Measurements from ENCODE around the gene AP5M1.
"Not testable (repeated sequence)": the region's sequence is repeated elsewhere in the genome, so short reads cannot be mapped to it uniquely, and the experiment has no call there.

AP5M1 gene

DNA sequence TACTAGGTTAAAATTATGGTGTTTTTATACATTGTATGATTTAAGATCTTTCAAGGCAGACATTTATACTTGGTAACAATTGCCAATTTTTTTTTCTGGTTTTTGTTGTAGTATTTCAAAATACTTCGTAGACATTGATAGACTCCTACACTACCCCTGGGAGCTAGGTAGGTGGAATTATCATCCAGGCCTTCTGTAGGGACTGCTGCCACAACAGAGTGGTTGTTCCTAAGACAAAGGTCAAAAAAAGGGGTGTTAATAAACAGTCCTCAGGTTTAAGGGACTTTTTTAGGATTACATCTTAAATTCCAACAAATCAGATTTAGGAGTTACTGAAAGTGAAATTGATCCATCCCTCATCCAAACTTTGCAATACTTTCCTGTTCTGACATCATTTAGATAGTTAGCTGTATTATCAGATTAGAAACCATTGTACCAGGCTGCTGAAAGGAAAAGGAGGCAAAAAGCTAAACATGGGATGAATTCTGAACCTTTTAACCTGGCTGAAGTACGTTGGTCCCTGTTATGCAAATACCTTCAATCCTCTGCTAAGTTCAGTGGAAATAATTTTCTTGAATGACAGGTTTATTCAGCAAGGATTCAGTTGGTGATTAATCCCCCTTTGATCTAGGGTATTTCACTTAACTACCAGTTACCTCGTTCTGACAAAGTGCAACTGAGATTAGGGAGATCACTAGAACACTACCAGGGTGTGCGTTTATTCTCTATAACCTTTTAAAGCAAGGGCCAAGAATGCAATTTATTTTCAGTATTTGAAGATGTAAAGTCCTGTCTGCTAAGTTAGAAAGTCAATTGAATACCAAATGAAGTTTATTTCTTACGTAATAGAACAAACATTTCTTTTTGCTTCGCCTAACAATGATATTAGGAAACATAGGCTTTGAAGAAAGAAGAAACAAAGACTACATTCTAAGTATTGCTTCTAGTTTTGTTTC, 23.2 kb downstream of the AP5M1 start:
- DNase-seq (ENCODE audit: low read depth) = no peak

DNA sequence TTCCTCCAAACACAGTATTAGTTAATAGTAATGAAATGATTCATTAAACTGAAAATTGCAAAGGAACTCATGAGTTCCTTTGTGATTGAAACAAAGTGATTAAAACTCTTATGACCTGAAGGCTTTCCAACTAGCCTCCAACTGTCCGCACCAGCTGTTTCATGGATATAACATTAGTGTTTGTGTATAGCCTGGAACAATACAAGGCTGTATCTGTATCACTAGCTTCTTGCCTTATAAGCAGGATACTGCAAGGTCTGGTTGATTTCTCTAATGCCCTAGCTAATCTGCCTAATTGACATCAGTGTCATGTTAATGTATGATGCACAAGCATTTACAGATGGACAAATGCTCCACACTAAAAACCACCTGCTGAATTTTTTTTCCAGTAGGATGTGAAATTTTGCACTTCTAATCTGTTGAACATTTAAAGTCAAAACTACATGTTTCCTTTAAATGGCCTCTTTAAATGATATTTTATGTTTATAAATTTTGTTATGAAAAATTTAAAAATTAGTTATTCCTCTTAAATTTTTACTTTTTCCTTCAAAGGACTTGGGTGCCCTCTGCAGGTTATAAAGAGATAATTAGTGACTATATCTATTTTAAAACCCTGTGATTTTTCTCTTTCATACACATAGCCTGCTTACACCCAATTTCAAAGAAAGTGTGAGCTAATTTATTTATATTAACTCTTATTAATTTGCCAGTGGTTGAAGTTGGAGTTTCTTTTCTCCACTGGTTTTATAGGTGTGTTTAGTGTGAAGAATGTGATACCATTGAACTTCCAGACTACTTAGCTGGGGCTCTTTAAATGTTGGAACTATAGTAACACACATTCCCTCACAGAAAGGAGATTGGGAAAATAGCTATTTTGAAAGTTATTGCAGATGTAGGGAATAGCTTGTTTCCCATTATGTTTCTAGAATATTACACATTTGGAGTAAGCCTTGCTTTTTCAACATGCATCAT, 25.4 kb downstream of the AP5M1 start:
- DNase-seq (ENCODE audit: low read depth) = no peak

DNA sequence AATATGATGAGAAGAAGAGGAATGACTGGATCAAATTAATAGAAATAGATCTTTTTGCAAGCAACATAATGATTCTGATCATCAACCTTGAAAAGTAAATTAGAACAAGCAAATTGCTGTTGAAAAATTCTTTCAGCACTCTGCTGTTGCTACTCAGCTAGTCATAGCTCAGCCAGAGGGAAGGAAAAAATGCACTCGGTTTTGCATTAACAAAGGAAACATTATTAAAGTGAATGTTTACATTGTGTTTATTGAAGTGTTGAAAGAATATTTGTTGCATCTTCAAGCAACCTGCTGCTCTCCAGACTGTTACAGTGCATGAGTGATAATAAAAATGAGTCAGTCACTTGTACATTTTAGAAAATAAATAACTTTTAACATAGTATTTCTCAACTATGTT, 26.5 kb downstream of the AP5M1 start:
- DNase-seq (ENCODE audit: low read depth) = no peak

DNA sequence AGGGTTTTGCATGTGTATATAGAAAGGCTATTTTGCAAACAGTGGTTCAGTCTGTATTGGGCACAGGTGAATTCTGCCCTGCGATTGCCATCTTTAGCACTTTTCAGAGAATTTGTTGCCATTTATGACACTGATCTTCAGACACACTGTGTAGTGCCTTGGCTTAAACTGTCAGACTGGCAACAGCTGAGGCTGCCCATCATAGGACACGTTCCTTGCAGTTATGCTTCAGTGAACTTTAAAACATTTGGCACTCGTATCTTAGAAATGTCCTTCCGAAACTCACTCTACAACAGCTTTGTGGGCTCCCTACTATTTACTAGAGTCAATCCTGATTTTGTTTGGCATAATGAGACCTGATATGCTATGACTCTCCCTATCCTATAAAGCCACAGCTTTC, 29.1 kb downstream of the AP5M1 start:
- DNase-seq (ENCODE audit: low read depth) = no peak

DNA sequence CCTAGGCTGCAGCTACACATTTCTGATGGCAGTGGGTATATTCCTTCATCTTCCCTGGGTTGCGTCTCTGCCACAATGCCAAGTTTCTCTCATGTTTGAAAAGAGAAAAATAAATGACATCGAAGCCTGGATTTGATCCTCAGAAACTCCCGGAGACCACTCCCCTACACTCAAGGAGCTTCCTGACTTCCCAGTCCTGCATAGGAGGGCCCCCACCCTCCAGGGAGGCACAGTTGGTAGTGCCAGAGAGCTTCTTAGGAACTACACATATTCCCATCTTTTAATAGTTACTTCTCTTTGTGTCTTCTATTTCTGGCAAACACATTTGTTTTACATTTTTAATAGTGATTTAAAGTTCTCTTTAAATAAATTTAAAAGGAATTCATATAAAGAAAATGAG, 30.7 kb downstream of the AP5M1 start:
- DNase-seq (ENCODE audit: low read depth) = no peak

DNA sequence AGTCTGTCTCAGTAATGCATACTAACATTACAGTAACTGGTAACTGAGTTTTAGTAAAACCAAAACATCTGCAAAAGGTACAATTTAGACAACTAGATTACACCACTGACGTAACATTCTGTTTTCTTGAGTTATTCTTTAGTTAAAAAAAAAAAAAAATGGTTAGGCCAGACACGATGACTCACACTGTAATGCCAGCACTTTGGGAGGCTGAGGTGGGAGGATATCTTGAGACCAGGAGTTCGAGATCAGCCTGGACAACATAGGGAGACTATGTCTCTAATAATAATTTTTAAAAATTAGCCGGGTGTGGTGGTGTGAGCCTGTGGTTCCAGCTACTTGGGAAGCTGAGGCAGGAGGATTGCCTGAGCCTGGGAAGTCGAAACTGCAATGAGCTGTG, 34.1 kb downstream of the AP5M1 start:
- no peak for DNase-seq (ENCODE audit: low read depth)

DNA sequence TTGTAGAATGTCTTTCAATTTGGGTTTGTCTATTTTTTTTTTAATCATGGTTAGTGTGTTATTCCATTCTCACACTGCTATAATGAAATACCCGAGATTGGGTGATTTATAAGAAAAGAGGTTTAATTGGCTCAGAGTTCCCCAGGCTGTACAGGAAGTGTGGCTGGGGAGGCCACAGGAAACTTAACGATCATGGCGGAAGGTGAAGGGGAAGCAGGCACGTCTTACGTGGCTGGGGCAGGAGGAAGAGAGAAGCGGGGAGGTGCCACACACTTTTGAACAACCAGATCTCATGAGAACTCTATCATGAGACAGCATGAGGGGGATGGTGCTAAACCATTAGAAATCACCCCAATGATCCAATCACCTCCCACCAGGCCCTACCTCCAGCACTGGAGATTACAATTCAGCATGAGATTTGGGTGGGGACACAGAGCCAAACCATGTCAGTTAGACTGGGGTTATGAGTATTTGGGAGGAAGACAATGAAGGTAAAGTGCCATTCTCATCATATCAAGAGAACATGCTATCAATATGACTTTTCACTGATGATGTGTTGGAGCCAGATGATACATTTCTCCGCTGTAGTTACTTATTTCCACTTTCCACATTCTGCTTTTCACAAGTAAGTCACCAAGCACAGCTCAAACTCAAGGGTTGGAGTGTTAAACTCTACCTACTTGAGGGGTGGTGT, 45.8 kb downstream of the AP5M1 start:
- DNase-seq (ENCODE audit: low read depth) = no peak

DNA sequence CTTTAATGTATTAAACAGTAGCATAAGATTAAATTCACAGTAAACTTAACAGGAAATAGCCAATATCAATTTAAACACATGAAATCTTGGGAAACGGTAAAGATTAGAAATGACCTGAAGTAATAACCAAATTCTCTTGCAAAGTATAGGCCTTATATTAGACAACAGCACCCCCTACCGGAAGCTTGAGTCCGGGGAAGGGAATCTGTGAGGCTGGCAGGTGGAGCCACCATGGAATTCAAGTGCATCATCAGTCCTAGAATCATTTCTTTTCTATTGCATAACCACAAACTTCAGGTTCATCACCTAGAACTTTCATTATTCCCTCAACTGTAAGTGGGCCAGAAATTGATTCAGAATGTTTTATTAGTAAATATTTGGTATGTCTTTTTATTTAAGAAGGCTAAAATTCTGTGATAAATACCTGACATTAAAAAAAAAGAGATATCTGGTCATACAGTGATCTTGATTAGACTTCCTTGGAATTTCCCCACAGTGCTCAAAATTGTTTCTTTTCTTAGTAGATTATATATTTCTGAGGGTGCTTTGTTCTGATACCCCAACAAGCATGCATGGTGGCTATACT, 48.6 kb downstream of the AP5M1 start:
- DNase-seq (ENCODE audit: low read depth) = peak; percentile 31

DNA sequence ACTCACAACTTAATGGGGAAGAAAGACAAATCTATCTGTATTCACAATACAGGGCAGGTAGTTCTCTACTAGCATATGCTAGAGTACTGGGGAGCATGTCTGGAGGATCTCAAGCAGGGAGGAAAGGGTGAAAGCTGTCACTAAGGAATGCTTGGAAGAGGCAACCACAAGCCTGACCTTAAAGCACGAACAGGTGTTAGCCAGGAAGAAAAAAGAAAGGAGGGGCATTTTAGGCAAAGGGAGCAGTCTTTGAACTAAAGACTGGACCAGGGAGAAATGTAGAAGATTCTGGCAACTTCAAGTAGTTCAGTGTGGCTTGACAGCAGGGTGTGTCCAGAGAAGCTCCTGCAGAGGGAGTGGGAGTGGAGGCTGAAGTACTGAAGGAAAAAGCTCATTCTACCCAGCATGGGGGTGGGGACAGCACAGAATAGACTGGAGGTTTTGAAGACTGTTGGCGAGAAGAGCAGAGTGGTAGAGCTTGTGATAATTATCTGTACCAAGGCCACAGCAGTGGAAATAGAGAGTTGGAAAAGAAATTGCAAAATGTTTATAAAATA, 50.9 kb downstream of the AP5M1 start:
- no peak for DNase-seq (ENCODE audit: low read depth)

DNA sequence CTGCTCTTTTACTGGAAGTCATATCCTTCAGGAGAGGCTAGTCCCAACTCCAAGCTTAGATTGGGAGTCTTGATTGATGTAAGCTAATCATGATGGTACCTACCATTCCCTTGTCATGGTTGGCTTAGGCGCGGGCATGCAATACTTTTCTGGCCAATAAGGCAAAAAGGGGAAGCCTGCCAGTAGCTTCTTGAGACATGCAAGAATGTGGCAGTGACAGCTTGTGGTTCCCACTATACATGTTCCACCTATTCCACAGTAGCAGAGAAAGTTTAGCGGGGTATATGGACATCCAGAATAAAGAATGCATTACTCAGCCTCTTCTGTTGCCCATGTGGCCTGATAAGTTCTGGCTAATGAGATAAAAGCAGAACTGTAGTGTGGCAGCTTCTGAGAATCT, 55.0 kb downstream of the AP5M1 start:
- DNase-seq (ENCODE audit: low read depth) = no peak

DNA sequence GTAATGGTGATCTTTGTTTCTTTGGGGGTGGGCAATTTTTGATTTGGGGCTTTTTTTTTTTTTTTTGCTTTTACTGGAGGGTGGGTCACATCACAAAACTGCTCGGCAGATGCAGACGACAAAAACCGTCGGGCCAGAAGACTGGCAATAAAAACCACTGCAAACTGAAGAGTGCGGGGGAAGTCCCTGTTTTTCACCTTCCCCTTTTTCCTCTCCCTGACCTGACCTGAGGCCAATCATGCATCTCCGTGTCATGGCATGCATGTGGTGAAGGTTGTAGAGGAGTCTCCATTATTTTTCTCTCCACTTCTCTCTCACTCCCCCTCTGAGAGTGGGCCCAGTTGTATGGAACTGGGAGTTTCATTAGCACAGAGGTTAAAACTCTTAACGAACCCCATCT, 57.5 kb downstream of the AP5M1 start:
- DNase-seq (ENCODE audit: low read depth) = no peak

DNA sequence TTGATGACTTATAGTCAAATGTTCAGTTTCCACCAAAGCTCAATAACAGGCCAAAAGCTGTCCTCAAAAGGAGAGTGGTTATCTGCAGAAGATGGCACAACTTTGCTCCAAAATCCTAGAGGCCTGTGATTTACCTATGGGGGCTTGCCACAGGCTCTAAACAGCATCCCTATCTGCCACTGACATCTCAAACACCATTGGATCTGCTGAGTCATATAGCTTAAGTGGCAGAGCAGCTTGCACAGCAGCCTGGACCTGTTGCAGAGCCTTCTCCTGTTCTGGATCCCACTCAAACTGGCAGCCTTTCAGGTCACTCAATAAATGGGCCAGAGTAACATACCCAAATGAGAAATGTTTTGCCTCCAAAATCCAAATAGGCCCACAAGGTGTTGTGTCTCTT, 61.1 kb downstream of the AP5M1 start:
- no peak for DNase-seq (ENCODE audit: low read depth)

DNA sequence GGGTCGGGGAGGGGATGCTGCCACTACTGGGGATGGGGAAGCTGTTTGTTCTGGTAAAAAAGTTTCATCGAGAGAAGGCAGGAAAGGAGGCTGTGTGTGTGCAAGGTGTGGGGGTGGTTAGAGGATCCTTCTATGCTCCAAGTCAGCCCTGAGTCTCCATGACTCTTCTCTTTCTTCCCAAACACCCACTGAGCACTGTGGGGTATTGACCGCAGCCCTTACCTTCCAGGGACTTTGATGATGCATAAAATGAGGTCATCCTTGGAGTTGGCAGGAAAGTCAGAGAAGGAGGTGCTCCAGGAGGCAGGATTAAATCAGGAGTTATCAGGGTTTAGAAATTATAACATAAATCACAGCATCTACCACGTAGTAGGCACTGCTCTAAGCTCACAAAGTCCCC, 63.7 kb downstream of the AP5M1 start:
- DNase-seq (ENCODE audit: low read depth) = not testable (repeated sequence)

DNA sequence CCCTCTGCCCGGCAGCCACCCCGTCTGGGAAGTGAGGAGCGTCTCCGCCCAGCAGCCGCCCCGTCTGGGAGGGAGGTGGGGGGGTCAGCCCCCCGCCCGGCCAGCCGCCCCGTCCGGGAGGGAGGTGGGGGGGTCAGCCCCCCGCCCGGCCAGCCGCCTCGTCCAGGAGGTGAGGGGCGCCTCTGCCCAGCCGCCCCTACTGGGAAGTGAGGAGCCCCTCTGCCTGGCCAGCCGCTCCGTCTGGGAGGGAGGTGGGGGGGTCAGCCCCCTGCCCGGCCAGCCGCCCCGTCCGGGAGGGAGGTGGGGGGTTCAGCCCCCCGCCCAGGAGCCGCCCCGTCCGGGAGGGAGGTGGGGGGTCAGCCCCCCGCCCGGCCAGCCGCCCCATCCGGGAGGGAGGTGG, 65.0 kb downstream of the AP5M1 start:
- not testable (repeated sequence) for DNase-seq (ENCODE audit: low read depth)

DNA sequence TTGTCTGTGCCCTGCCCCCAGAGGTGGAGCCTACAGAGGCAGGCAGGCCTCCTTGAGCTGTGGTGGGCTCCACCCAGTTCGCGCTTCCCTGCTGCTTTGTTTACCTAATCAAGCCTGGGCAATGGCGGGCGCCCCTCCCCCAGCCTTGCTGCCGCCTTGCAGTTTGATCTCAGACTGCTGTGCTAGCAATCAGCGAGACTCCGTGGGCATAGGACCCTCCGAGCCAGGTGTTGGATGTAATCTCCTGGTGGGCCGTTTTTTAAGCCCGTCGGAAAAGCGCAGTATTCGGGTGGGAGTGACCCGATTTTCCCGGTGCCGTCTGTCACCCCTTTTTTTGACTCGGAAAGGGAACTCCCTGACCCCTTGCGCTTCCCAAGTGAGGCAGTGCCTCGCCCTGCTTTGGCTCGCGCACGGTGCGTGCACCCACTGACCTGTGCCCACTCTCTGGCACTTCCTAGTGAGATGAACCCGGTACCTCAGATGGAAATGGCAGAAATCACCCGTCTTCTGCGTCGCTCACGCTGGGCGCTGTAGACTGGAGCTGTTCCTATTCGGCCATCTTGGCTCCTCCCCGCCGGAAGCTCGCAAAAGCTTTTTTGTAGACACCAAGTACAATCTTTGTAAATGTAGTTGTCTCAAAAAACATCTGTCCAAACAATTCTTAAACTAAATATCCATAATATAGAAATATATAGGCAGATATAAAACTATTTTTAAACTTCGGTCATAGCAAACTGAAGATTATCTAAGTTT, 75.0 kb downstream of the AP5M1 start:
- not testable (repeated sequence) for DNase-seq (ENCODE audit: low read depth)

DNA sequence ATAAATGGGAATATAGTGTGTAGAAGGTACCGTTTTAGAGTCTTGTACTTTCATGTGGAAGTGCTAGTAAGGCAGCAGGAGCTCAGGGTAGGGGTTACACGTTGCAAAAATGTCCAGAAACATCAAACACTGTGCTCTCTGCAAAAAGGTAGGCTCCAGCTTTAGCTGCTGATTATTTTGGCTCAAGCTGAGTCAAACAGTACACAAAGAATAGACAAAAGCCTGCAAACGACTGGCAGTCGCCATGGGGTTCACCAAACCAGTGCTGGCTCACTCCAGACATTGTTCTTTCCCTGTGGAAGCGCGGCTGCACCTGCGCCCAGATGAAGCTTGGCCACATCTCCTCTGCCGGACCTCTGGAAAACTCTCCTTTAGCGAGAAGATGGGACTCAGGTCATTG, 76.3 kb downstream of the AP5M1 start:
- no peak for DNase-seq (ENCODE audit: low read depth)

DNA sequence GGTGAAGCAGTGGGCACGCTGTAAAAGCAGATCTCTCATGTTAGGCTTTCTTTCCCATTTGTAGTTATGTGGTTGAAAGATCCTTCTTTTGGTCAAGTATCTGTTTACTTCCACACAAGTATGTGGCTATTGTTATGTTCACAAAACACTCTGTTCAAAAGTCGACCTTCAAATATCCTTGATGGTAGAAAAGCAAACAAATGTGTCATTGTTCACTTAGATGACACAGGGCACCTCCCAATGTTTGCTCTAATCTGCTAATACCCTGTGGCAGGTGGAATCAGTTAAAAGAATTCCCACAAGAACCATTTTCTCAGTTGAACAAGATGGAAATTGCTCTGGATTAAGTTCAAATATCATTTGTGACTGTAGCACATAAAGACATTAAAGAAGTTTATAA, 78.0 kb downstream of the AP5M1 start:
- no peak for DNase-seq (ENCODE audit: low read depth)
